Measurements from ENCODE around the gene ASTN2.

DNA sequence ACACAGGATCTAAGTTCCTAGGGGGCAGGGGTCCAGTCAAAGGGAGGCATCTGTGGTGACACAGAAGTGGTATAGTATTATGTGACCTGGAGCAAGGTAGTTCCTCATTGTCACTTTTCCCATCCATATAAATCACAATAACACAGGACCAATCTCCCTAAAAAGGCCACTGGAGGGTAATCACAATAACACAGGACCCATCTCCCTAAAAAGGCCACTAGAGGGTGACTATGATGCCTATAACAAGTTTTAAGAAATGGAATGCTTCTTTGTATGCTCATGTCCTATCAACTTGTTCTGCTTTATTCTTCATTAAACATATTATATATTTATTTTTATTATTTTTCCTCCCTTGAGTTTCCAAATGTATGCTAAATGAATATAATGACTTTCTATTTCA lies 254.6 kb downstream of the ASTN2 start:
- TF ChIP-seq, protein P1, sequence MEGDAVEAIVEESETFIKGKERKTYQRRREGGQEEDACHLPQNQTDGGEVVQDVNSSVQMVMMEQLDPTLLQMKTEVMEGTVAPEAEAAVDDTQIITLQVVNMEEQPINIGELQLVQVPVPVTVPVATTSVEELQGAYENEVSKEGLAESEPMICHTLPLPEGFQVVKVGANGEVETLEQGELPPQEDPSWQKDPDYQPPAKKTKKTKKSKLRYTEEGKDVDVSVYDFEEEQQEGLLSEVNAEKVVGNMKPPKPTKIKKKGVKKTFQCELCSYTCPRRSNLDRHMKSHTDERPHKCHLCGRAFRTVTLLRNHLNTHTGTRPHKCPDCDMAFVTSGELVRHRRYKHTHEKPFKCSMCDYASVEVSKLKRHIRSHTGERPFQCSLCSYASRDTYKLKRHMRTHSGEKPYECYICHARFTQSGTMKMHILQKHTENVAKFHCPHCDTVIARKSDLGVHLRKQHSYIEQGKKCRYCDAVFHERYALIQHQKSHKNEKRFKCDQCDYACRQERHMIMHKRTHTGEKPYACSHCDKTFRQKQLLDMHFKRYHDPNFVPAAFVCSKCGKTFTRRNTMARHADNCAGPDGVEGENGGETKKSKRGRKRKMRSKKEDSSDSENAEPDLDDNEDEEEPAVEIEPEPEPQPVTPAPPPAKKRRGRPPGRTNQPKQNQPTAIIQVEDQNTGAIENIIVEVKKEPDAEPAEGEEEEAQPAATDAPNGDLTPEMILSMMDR (IDR thresholded peaks at IDR 0.05; ENCODE audit: low read length) = peak; percentile 51; the same call in 1 of the 2 replicates
- no peak for TF ChIP-seq EZH2 (IDR thresholded peaks at IDR 0.05; ENCODE audit: borderline replicate concordance, low read length)

Measured in OCI-LY1 (cell line).